Measurements from ENCODE around the gene COQ6. TPM values are rescaled to one million over a fixed set of nuclear protein-coding genes. Genes with fewer than 3 reads are reported as not detected.
"Not testable (repeated sequence)": the region's sequence is repeated elsewhere in the genome, so short reads cannot be mapped to it uniquely, and the experiment has no call there.

Gene COQ6
- 39.9 TPM for total RNA-seq
- long read RNA-seq, transcript COQ6-201 (12 exons, 2,118 nt) = major isoform, 78 of 145 reads
- long read RNA-seq, partial matches to known transcripts = 51 of 145 reads
- long read RNA-seq, other reads (novel, unspliced or antisense) = 16 of 145 reads

DNA sequence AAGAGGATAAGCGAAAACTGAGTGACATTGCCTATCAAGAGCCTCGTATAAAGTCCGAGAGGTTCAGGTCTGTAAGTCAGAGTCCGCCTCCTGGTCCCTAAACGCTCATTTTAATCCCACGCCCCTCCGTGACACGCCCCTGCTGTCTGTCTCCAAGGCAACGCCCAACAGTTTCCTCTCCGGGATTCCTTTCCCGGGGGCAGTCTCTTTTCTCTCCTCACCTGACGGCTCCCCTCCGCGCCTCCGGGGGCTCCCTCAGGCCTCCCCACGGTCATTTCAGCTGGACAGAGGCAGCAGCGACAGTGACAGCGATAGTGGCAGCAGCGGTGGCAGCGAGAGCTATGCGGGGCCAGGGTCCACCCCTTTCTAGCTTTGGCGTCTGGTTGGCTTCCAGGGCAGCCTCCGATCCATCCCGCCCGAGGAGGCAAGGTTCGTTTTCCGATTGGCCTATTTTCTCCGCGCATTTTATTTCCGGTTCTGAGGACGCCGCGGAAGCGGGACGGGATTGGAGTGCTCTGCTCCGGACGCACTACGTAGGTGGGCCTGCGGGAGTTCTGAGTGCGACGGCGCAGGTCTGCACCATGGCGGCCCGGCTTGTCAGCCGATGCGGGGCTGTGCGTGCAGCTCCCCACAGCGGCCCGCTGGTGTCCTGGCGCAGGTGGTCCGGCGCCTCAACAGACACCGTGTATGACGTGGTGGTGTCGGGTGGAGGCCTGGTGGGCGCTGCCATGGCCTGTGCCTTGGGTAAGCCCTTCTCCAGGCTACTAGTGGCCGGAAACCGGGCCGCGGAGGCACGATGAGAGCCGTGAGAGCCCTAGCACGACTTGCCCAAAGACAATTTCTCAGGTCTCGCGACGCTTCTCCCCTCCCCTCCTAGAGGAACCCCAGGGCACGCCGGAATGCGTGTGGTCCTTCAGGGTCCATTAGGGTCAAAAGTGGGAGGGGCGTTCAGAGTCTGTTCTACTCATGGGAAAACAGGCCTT is at the start of gene COQ6, which contains the start of gene FAM161B:
Gene COQ6, plus strand, starts transcription at position 551 of the 983 bp plus-strand sequence. Its CDS starts 31 bp downstream, at position 582.
Gene FAM161B, minus strand, starts transcription at position 343 of the 983 bp plus-strand sequence. Its CDS starts 68 bp downstream, at position 275.
- DNase-seq (ENCODE audit: low spot score) = peak; percentile 95
- intact Hi-C loops (cut with DNase I) = loop anchor here (1.0 to 10.0 kb wide), 2 partner anchors 69 to 225 kb away; partner anchors contain the start of genes BBOF1 and ENTPD5

GRCh38 chr14:73903028-73903427 is 47.1 kb upstream of the COQ6 start:
- intact Hi-C loops (cut with DNase I) = no loop called here
- no peak for DNase-seq (ENCODE audit: low spot score)

- intact Hi-C loops (cut with DNase I) = no loop called here
- DNase-seq (ENCODE audit: low spot score) = no peak
Measured at GRCh38 chr14:73909681-73910080, 40.4 kb upstream of the COQ6 start.

- intact Hi-C loops (cut with DNase I) = no loop called here
- no peak for DNase-seq (ENCODE audit: low spot score)
Measured at GRCh38 chr14:73913256-73913655, 36.8 kb upstream of the COQ6 start.

GRCh38 chr14:73916324-73916723 is 33.8 kb upstream of the COQ6 start:
- no peak for DNase-seq (ENCODE audit: low spot score)
- intact Hi-C loops (cut with DNase I) = no loop called here

DNA sequence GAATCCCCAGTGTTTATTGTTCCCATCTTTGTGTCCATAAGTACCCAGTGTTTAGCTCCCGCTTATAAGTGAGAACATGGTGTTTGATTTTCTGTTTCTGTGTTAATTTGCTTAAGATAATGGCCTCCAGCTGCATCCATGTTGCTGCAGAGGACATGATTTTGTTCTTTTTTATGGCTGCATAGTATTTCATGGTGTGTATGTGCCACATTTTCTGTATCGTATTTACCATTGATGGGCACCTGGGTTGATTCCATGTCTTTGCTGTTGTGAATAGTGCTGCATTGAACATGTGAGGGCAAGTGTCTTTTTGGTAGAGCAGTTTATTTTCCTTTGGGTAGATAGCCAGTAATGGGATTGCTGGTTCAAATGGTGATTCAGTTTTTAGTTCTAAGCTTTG is 30.6 kb upstream of the COQ6 start:
- DNase-seq (ENCODE audit: low spot score); intact Hi-C loops (cut with DNase I): not testable (repeated sequence)

- no peak for DNase-seq (ENCODE audit: low spot score)
- intact Hi-C loops (cut with DNase I) = no loop called here
Measured at GRCh38 chr14:73924337-73924736, 25.8 kb upstream of the COQ6 start.

- intact Hi-C loops (cut with DNase I) = no loop called here
- DNase-seq (ENCODE audit: low spot score) = no peak
Measured at GRCh38 chr14:73935666-73936065, 14.4 kb upstream of the COQ6 start.

- intact Hi-C loops (cut with DNase I) = no loop called here
- DNase-seq (ENCODE audit: low spot score) = no peak
Measured at GRCh38 chr14:73936548-73936947, 13.6 kb upstream of the COQ6 start.

- DNase-seq (ENCODE audit: low spot score) = no peak
- intact Hi-C loops (cut with DNase I) = no loop called here
Measured at GRCh38 chr14:73937012-73937411, 13.1 kb upstream of the COQ6 start.

DNA sequence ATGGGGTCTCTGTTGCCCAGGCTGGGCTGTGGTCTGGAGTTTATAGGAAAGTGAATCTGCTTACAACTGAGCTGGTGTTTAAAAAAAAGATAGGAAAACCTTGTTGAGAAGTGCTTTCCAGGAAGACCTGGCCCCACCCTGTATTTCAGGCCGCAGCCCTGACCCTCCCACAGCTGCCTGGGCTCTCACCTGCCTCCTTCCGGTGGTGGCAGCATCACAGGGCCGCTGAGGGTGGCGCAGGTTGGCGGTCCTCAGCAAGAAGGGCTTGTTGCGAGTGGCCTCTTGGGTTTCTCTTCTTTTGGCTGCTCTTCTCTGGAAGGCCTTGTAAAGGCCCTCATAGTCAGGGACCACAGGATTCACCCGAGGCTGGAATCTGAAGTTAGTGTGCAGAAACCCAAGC is 7.9 kb upstream of the COQ6 start:
- no peak for DNase-seq (ENCODE audit: low spot score)
- intact Hi-C loops (cut with DNase I) = loop anchor here (10.0 kb wide), 1 partner anchor 217 kb away; no protein-coding TSS in a partner anchor

DNA sequence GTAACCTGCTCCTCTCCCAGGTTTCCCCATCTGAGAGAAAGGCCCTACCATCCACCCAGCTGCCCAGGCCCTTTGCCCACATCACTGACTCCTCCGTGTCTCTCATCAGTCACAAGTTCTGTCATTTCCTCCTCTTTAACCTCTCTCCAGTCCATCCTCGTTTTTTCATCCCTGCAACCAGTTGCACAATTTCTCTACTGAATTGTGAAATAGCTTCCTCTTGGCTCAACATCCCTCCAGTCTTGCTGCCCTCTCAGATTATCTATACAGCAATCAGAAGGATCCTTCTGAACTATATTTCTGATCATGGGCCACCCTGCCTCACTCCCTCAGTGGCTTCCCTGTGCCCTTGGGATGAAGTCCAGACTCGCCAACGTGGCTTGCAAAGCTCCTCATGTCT is 7.0 kb upstream of the COQ6 start:
- intact Hi-C loops (cut with DNase I) = loop anchor here (10.0 kb wide), 1 partner anchor 218 kb away; no protein-coding TSS in a partner anchor
- DNase-seq (ENCODE audit: low spot score) = no peak

DNA sequence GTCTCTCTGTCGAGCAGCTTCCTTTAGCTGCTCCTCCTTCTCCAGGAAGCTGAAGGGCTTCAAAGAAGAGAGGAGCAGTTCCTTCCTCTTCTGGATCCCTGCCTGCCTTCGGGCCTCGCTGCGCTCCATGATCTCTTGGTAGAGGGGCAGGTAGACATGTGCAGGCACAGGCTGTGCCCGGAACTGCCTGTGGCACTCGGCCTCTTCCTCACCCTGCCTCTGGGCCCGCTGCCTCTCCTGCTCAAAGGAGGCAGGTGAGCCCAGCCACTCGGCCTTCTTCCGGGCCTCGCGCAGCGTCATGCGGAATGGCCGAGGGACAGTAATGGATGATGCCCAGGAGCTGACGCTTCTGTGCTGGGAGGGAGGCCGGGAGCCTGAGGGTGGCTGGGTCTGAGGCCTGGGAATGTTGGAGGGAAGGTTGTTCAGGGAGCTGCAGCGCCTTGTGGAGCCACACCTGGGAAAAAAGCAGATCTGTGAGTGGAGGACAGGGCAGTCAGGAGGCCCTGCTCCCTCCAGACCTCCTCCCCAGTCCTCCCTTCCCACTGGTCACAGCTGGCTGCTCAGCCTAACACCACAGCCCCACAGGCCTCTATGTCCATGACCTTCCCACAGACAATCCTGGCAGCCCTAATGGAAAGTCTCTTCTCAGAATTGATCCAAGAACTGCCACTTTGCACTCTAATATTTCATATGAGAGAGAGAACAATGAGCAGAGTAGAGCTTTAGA is 5.5 kb upstream of the COQ6 start:
- intact Hi-C loops (cut with DNase I) = loop anchor here (10.0 kb wide), 1 partner anchor 220 kb away; no protein-coding TSS in a partner anchor
- DNase-seq (ENCODE audit: low spot score) = no peak

GRCh38 chr14:73945159-73945670 is 4.9 kb upstream of the COQ6 start:
- DNase-seq (ENCODE audit: low spot score) = no peak
- intact Hi-C loops (cut with DNase I) = loop anchor here (10.0 kb wide), 1 partner anchor 220 kb away; no protein-coding TSS in a partner anchor

- intact Hi-C loops (cut with DNase I) = no loop called here
- DNase-seq (ENCODE audit: low spot score) = no peak
Measured at GRCh38 chr14:73953731-73954130, 3.6 kb downstream of the COQ6 start.

GRCh38 chr14:73955674-73956073 is 5.6 kb downstream of the COQ6 start:
- intact Hi-C loops (cut with DNase I) = no loop called here
- DNase-seq (ENCODE audit: low spot score) = no peak

DNA sequence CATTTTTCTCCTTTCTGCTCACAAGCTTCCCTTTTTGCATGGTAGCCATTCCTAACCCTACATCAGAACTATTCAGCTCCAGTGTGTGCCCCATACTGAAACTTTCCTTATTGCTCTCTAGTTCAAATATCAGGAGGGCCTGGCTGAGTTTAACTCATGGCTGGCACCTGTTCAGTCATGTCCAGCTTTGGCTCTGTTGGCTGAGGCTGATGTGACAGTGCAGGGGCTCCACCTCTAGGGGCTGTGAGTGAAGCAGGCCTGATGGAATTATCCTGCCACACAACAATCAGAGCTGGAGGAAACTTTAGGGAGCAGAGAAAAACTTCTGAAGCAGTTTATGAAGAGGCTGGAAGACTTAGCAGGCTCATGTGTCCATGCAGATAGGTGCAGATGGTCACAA is 8.5 kb downstream of the COQ6 start:
- intact Hi-C loops (cut with DNase I) = no loop called here
- no peak for DNase-seq (ENCODE audit: low spot score)

DNA sequence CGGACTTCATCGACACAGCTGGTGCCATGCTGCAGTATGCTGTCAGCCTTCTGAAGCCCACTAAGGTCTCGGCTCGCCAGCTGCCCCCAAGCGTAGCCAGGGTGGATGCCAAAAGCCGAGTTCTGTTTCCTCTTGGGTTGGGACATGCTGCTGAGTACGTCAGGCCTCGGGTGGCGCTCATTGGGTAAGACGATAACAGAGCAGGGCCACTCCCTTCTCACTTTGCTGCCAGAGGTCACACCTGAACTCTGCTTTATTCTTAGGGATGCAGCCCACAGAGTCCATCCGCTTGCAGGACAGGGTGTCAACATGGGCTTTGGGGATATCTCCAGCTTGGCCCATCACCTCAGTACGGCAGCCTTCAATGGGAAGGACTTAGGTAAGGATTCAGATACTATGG is 11.1 kb downstream of the COQ6 start:
- DNase-seq (ENCODE audit: low spot score) = no peak
- intact Hi-C loops (cut with DNase I) = no loop called here

DNA sequence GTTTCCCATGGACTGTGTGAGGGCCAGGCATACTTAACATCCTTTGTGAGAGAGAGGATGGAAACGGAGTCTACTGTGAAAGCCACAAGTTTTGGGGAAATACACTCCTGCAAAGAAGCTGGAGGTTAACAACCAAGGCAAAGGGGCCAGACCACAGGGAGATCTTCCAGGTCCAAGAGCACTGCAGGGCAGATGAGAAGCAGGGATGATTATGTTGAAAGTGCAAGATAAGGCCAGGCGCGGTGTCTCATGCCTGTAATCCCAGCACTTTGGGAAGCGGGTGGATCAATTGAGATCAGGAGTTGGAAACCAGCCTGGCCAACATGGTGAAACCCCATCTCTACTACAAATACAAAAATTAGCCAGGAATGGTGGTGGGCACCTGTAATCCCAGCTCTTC is 15.1 kb downstream of the COQ6 start:
- intact Hi-C loops (cut with DNase I) = no loop called here
- no peak for DNase-seq (ENCODE audit: low spot score)

GRCh38 chr14:73968885-73969284 is 18.8 kb downstream of the COQ6 start:
- intact Hi-C loops (cut with DNase I) = no loop called here
- DNase-seq (ENCODE audit: low spot score) = no peak

Data from cardiac septum (tissue), 1 donor.